ENCODE data around the gene SASH1. TPM values are rescaled to one million over a fixed set of nuclear protein-coding genes. Genes with fewer than 3 reads are reported as not detected.

Gene SASH1
- total RNA-seq, 1 experiment from 2014 or later: 27.4 TPM

GRCh38 chr6:148526145-148526544 lies 183.5 kb downstream of the SASH1 start (continued):
- TF ChIP-seq ETV6 (CRISPR knock-in tag; IDR thresholded peaks at IDR 0.05): no peak
- no peak for TF ChIP-seq EMX1 (CRISPR knock-in tag; IDR thresholded peaks at IDR 0.05)

- peaks cover 56% of the 10 kb centered on the region for H3K36me3 Mint-ChIP-seq
- H3K9me3 Mint-ChIP-seq: no peaks in the 10 kb centered on the region
- no peak for DNase-seq (ENCODE audit: low spot score)
- CTCF ChIA-PET: interaction anchor here (1.0 kb wide), 2 partner anchors 348 to 359 kb away, joined by 3 to 4 read pairs; no protein-coding TSS in a partner anchor
- ATAC-seq: peak; percentile 45
- no peaks in the 10 kb centered on the region for H3K27me3 Mint-ChIP-seq (ENCODE audit: low read depth)
- H3K27ac Mint-ChIP-seq: no peak overlapping the region
- TF ChIP-seq TCF7 (CRISPR knock-in tag; IDR thresholded peaks at IDR 0.05; ENCODE audit: low read depth) (no peak), IRF1 (CRISPR knock-in tag; IDR thresholded peaks at IDR 0.05) (no peak), FOXJ3 (CRISPR knock-in tag; IDR thresholded peaks at IDR 0.05; ENCODE audit: borderline replicate concordance) (no peak), MYBL2 (CRISPR knock-in tag; IDR thresholded peaks at IDR 0.05) (no peak), STAT6 (CRISPR knock-in tag; conservative IDR thresholded peaks at IDR 0.05; ENCODE audit: low read depth) (no peak), ARID4B (CRISPR knock-in tag; IDR thresholded peaks at IDR 0.05; ENCODE audit: borderline replicate concordance) (no peak), SP1 (CRISPR knock-in tag; conservative IDR thresholded peaks at IDR 0.05) (no peak), ESRRA (CRISPR knock-in tag; IDR thresholded peaks at IDR 0.05; ENCODE audit: borderline replicate concordance) (no peak), SMAD4 (CRISPR knock-in tag; IDR thresholded peaks at IDR 0.05) (no peak), RORB (CRISPR knock-in tag; IDR thresholded peaks at IDR 0.05) (no peak), USF2 (CRISPR knock-in tag; IDR thresholded peaks at IDR 0.05) (no peak), PREB (CRISPR knock-in tag; IDR thresholded peaks at IDR 0.05; ENCODE audit: borderline replicate concordance) (no peak), ZNF532 (CRISPR knock-in tag; IDR thresholded peaks at IDR 0.05; ENCODE audit: borderline replicate concordance) (no peak), ZSCAN18 (CRISPR knock-in tag; IDR thresholded peaks at IDR 0.05) (no peak)
- no peak overlapping the region for H3K4me3 Mint-ChIP-seq
- H3K4me1 Mint-ChIP-seq: peaks cover 35% of the 10 kb centered on the region
- POLR2A ChIA-PET: no interaction called here
Observed at GRCh38 chr6:148528292-148528691, 185.7 kb downstream of the SASH1 start.

Measured in WTC11 (cell line).